D341Med (cell line): ENCODE results near the gene MYO5B.
A peak's percentile ranks its signal among the peaks of the same experiment; 100 is the strongest.
"Not testable (repeated sequence)": the region's sequence is repeated elsewhere in the genome, so short reads cannot be mapped to it uniquely, and the experiment has no call there.

Source experiments
- DNase-seq: peaks from one replicate; pipeline ENCODE4 v3.0.0; 2012; ENCODE audit warnings: low spot score

MYO5B gene

DNA sequence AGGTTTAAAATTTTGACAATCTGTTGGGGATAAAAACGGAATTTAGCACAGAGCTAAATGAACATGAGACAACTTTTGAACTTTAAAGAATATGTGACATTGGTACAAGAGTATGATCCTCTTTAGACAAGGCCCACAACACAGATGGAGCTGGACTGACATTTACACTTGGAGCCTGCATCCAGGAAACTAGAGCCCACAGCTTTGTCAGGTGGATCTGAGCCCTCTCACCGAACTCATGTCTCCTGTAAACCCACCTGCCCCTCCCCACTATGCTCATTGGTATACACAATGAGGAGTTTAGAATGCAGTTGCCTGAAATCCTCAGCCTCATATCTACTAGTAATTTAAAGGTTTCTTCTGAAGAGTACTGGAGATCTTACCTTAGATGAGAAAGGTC is 359.5 kb downstream of the MYO5B start:
- DNase-seq, result no peak

DNA sequence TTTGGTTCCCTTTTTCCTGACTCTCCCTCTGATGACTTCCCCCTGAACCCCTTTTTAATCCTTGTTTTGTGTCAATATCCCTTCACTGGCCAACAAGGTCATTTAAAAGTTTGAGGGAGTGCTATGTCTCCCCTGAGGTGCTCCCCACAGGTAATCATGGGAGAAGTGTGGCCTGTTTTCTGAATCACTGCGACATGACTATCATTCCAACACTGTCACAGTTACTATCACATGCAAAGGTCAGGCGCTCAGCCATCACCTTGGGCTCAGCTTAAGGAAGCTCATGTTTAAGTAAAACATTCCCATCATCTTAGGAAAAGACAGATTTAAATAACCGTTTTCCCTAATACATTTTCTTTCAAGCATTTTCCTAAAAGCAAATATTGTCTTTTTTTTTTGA is 360.7 kb downstream of the MYO5B start:
- DNase-seq, result no peak

DNA sequence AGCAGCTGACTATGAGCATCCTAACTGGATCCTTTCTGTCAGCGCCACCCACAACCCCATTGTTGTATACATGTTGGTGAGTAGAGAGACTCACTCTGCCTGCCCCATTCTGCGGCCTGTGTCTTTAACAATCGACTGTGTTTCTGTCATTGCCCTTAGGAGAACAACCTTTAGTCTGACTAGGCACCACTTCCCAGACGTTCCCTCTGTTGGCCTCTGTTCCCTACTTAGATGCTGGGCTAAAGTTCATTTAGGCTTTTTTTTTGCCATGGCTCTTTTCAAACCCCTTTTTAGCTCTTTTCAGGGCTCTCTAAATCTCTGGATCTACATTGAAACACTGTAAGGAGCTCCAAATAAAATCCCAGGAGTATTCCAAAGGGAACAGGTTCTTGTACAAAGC is 361.1 kb downstream of the MYO5B start:
- DNase-seq, result no peak

DNA sequence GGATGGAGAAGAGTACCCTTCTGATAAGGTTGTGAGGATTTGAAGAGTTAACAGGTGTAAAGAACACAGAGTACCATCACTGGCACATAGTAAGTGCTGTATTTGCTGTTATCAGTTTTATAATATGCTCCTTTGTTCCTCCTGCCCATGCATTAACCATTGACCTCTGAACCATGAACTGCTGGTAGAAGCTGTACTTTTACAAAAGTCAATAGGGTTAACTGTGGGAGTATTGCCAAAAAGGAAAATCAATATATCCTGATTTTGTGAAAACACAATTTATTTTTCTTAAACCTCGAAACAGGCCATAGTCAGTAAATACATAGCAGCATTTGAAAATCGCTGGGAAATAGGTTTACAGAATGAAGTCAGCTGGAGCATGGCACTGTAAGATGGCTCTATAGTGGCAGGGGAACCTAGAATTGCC is 362.7 kb downstream of the MYO5B start:
- no peak for DNase-seq

DNA sequence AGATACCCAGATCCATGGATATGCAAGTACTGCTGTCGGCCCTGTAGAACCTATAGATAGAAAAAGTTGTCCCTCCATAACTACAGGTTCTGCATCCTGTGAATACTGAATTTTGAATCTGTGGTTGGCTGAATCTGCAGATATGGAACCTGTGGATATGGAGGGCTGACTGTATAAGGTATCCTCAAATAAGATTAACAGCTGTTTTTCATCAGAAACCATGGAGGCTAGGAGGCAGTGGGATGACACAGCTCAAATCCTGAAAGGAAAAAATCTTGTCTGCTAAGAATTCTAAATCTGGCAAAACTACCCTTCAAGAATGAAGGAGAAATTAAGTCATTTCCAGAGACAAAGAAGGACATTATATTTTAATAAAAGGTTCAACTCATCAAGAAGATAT is 367.0 kb downstream of the MYO5B start:
- DNase-seq, result no peak

DNA sequence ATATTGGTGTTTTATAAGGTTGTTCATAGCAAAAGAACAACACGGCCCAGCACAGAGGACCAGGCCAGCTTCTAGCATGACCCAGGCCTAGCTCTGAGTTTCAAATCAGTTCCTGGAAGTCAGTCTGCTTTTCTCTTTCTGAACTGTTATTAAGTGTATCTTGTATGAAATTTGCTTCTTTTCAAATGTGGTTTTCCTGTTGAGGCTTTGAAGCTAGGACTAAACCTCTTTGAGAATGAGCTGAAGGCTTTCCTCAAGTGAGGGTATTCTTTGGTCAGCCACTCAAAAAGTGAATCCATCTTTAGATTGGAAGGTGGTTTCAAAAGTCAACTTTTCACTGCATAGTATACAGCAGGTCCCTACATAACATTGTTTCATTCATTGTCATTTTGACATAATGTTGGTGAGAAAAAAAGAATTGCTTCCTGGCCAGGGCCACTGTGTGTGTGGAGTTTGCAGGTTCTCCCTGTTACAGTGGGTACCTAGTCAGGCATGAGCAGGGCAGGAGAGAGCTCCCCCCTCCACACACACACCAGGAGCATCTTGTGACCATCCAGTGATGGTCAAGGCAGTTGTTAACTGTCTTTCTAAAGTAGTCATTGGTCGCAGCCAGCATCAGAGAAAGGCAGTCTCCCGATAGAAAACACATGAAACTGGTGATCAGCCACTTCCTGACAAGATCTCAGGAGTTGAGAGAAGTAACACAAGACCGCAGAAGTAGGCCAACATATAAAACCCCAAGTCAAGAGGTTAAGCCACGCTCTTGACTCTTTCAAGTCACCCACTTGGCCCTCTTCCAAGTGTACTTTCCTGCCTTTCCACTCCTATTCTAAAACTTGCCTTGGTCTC is 374.9 kb downstream of the MYO5B start:
- no peak for DNase-seq

DNA sequence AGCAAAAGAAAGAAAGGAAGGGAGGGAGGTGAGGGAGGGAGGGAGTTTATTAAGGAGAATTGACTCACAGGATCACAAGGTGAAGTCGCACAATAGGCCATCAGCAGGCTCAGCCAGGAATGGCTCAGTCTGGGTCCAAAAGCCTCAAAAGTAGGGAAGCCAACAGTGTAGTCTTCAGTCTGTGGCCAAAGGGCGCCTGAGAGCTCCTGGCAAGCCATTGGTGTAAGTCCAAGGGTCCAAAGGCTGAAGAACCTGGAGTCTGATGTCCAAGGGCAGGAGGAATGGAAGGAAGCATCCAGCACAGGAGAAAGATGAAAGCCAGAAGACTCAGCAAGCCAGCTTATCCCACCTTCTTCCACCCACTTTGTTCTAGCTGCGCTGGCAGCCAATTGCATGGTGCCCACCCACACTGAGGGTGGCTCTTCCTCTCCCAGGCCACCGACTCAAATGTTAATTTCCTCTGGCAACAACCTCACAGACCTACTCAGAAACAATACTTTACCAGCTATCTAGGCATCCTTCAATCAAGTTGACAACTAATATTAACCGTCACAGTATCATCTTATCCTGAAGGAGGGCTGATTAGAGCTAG is 375.8 kb downstream of the MYO5B start:
- DNase-seq, result no peak

DNA sequence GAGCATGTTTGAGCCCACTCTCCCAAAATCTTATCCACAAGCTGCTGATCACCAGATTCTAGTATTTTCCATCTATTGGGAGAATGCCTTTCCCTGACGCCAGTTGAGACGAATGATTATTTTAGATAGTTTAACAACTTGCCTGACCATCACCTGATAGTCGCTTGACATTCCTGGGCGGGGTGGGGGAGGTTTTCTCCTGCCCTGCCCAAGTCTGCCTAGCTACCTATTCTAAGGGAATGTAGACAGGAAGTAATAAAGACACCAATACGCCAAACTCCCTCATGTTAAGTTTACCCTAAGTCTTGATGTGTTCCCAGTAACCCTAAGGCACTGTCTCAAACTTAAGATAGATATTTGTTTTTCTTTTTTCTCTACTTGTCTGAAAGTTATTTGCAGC is 377.0 kb downstream of the MYO5B start:
- DNase-seq, result no peak

DNA sequence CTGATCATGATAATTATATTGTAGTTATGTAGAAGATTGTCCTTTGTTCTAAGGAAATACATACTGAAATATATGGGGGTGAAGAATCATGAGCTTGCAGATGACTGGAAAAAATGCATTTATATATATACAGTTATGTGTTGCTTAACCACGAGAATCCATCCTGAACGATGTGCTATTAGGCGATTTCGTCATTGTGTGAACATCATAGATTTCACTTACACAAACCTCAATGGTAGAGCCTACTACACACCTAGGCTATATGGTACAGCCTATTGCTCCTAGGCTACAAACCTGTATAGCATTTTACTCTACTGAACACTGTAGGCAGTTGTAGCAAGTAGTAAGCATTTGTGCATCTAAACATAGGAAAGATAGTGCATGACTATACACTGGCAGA is 379.0 kb downstream of the MYO5B start:
- DNase-seq, result no peak

DNA sequence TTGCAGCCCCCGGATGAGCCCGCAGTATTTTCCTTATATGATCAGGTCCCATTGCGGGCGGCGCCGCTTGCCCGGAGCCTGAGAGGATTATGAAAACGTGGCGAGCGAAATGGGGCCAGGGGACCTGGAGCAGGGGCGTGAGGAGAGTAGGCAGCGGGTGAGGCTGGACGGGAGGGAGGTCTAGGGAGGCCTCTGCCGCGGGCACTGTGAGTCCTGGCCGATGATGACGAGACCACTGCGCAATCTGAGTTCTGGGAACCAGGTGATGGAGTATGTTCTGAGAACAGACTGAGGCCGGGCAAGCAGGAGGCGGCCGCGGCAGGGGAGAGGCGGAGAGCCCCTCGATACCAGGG is 380.8 kb downstream of the MYO5B start:
- DNase-seq, result peak; percentile 85

DNA sequence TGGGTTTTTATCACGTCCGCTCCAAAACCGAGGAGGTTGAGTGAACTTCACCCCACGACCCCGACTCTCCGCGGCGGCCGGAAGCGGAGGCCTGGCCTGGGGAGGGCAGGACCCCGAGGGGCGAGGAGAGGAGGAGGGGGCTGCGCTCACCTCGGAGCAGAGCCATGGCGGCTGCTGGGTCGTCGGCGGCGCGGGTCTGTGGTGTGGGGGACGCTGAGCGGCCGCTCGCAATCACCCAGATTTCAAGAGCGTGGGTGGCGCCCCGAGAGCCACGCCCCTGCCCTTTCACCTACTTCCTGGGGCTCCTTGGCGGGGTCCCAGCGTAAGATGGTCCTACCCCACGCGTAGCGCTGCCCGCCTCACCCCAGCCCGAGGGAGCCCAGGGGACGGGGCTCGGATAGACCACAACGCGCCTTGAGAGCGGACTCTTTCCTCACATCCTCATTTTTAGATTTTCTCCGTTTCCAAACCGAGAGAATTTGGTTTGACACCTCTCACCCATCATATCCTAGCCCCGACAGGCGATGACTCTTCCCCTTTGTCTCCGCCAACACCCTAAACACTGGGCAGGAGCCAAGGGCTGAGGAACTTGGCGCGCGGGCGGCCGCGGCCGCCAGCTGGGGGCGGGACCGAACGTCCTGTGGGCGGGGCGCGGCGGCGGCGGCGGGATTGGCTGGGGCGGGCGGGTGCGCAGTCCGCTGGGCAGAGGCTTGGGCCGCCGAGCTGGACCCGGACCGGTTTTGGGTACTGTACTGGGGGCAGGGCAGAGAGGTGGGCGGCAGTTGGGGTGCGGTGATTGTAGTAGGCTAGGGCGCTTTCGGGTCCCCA is 381.4 kb downstream of the MYO5B start, which contains the start of gene ACAA2:
ACAA2 (minus strand) TSS at position 215 of the 828 bp plus-strand sequence; CDS start at position 166, 49 bp downstream.
- peak; percentile 96 for DNase-seq

DNA sequence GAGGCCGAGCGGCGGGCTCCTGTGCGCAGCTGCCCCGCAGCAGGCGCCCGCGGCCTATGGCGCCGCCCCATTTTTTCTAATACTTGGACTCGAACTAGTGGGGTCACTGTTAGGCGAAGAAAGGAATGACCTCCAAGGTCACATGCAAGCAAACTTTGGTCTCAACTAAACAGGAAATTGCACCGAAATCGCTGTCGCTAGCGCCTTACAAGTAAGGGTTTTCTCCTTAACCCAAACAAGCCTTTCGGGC is 382.0 kb downstream of the MYO5B start:
- peak; percentile 70 for DNase-seq

DNA sequence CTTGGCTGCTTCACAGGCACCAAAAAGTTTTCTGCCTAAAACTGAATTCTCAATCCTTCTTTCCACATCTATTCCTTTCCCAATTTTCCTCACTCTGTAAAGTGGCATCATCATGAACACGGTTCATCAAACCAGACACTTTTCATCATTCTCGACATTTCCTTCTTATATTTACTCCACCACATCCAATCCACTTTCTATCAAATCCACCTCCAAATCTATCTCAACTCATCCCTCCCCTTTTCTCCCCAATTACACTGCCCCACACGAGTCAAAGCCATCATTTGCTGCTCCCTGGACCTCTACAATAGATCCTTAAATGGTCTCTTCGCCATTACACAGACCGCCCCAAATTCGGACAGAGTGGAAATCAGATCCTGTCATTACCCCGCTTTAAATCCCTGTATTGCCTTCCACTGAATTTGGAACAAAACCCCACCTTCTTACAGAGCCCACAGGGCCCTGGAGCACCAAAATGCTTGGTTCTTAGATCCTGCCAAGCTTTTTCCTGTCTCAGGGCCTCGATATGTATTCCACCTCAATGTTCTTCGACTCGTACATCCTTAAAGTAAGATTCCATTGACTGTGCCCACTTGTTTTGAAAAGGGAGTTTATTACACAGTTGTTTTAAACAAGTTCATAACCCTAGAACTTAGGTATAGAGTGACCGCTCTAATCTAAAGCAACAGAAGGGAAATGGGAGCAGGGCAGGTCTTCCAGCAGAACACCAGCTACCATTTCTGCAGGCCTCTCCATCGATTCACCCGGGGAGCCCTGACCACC is 382.5 kb downstream of the MYO5B start:
- DNase-seq, result no peak

DNA sequence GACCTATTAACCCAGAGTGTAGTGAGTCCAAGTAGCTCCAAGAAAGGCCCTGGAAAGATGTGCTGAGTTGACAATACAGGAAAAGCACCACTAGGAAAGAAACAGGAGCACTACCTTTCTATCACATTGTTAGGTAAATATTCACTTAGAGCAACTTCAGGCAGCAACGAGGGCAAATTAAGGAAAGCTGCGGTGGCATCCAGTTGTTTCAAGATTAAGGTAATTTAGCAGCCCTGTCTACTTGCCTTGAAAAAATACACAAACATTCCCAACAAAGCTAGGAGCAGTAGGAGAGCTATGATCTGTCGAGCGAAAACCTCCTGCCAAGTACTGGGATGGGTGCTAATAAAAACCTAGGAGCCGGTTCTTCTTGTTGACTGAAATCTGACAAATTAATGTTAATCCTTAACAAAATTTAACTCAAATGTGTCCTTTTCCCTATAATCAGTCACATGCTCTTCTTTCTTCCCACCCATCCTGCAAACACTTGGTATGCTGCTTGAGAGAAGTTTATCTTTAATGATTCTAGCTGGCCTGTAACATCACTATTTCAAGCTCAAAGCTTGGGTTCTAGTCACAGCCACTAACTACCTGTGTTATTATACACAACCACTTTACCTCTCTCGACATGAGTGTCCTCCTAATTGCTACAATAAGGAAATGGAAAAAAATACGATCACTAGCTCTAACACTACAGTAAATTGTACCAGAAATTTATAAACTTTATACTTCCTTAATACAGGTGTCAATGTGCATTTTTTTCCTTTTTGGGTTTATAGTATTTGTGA is 383.6 kb downstream of the MYO5B start:
- no peak for DNase-seq

DNA sequence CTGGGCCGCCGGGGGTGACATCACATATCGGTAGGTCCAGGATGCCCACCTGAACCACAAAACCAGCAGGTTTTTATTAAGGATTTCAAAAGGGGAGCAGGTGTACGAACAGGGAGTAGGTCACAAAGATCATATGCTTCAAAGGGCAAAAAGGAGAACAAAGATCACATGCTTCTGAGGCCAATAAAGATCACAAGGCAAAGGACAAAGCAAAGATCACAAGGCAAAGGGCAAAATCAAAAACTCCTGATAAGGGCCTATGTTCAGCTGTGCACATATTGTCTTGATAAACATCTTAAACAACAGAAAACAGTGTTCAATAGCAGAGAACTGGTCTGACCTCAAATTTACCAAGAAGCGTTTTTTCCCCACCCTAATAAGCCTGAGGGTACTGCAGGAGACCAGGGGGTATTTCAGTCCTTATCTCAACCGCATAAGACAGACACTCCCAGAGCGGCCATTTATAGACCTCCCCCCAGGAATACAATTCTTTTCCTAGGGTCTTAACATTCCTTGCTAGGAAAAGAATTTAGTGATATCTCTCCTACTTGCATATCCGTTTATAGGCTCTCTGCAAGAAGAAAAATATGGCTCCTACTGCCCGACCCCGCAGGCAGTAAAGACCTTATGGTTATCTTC is 386.3 kb downstream of the MYO5B start:
- not testable (repeated sequence) for DNase-seq

DNA sequence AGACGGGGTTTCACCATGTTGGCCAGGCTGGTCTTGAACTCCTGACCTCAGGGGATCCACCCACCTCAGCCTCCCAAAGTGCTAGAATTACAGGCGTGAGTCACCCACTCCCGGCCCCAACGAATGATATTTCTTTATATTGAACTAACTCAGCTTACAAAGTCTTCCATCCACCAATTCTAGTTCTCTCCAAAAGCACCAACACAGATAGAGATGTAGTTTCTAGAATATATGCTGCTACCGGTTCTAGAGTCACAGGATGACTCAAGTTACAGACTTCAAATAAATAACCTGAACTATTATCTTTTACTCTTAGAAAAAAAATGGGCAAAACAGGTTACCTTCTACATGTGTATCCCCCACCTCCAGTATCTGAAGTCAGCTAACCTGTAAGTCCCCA is 390.9 kb downstream of the MYO5B start:
- no peak for DNase-seq

DNA sequence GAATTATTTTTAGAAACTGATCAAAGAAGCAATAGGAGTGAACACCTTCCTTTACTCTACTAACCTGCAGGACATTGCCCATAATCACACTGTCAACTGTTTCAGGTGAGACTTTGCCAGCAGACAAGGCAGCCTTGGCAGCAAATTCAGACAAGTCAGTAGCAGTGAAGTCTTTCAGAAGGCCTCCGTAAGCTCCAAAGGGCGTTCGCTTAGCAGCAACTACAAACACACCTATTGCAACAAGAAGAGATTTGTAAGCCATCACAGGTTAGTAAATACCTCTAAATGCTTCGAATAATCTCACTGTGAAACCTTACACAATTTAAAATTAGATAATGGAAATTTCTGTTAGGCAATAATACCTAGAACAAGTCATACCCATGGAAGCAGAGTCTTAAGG is 392.3 kb downstream of the MYO5B start:
- no peak for DNase-seq

DNA sequence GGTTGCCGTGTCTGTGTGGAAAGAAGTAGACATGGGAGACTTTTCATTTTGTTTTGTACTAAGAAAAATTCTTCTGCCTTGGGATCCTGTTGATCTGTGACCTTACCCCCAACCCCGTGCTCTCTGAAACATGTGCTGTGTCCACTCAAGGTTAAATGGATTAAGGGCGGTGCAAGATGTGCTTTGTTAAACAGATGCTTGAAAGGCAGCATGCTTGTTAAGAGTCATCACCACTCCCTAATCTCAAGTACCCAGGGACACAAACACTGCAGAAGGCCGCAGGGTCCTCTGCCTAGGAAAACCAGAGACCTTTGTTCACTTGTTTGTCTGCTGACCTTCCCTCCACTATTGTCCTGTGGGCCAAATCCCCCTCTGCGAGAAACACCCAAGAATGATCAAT is 394.5 kb downstream of the MYO5B start:
- not testable (repeated sequence) for DNase-seq

DNA sequence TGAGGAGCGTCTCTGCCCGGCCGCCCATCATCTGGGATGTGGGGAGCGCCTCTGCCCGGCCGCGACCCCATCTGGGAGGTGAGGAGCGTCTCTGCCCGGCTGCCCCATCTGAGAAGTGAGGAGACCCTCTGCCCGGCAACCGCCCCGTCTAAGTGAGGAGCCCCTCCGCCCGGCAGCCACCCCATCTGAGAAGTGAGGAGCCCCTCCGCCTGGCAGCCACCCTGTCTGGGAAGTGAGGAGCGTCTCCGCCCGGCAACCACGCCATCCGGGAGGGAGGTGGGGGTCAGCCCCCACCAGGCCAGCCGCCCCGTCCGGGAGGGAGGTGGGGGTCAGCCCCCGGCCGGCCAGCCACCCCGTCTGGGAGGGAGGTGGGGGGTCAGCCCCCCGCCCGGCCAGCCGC is 395.1 kb downstream of the MYO5B start:
- DNase-seq, result not testable (repeated sequence)

DNA sequence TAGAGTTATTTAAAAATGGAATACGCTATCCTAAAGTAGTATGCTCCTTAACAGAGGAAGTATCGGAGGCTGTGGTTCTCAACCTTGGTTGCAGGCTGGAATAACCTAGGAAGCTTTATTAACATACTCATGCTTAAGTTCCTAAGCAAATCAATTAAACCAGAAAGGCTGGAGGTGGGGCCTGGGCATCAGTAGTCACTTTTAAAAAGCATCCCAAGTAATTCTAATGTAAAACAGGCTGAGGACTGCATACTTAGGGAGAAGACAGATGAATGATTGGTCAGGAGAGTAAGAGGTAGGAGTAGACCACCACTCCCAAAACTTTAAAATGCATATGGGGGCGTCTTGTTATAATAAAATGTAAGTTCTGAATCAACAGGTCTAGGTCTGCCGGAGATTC is 396.9 kb downstream of the MYO5B start:
- no peak for DNase-seq
